B cell (primary cell): ENCODE data around the gene ASPA. TPM values are rescaled to one million over a fixed set of nuclear protein-coding genes. Genes with fewer than 3 reads are reported as not detected.

Source experiments
- ATAC-seq: fragments of 200-7000 bp; cut with Tn5 transposase; one replicate; pipeline ENCODE4 v1.10.0; 2021; ENCODE audit warnings: low read depth, mild to moderate bottlenecking, moderate number of reproducible peaks, moderate library complexity
- CTCF ChIA-PET: fragments of 350-600 bp; sonication (Branson Sonifier 250); formaldehyde crosslinking; loops from one replicate; lab custom pipeline; 2021; ENCODE audit warnings: antibody characterized with exemption, inconsistent platforms; lab: Charles Lee
- POLR2A ChIA-PET: fragments of 350-600 bp; sonication (Branson Sonifier 250); formaldehyde crosslinking; loops from one replicate; lab custom pipeline; 2021; ENCODE audit warnings: antibody characterized with exemption; lab: Charles Lee
- DNase-seq: peaks from one replicate; pipeline ENCODE4 v3.0.0; 2013
- H2AFZ ChIP-seq: 2 replicates; pipeline ENCODE4 v1.6.1; 2012; ENCODE audit warnings: mild to moderate bottlenecking, low read depth, low read length; ENCODE audit not compliant: insufficient read depth, poor library complexity, severe bottlenecking
- H3K27ac ChIP-seq, 2 donors: 1 replicate in 1 of 2; 2 replicates in 1 of 2; pipeline ENCODE4 v1.5.1; 2012 to 2013; ENCODE audit warnings: low read length in 2 of 2, mild to moderate bottlenecking in 2 of 2, moderate library complexity in 1 of 2
- H3K27me3 ChIP-seq, 4 experiments: fragments of 200-600 bp in 1 of 4; sonication (generic) in 1 of 4; replicated peaks in 1 of 4; 1 replicate in 2 of 4; 2 replicates in 2 of 4; pipeline versions ENCODE4 v1.6.1 to v1.7.0; 2013 to 2016; ENCODE audit warnings: low read length in 3 of 4, mild to moderate bottlenecking in 2 of 4, mixed read lengths in 1 of 4, moderate library complexity in 1 of 4; ENCODE audit not compliant: insufficient read depth in 4 of 4, control insufficient read depth in 3 of 4; ENCODE audit errors: control extremely low read depth in 1 of 4
- H3K36me3 ChIP-seq, 2 experiments: replicated peaks in 1 of 2; 1 replicate in 1 of 2; 2 replicates in 1 of 2; pipeline versions ENCODE4 v1.6.1 to v1.7.1; 2013; ENCODE audit warnings: low read length in 1 of 2; ENCODE audit not compliant: insufficient read depth in 2 of 2, control insufficient read depth in 1 of 2; ENCODE audit errors: control extremely low read depth in 1 of 2, extremely low read depth in 1 of 2
- H3K4me1 ChIP-seq, 2 donors: fragments of 200-600 bp in 1 of 2; sonication (generic) in 1 of 2; 1 replicate in 1 of 2; 2 replicates in 1 of 2; pipeline versions ENCODE4 v1.5.1 to v1.6.1; 2013 to 2017; ENCODE audit warnings: low read length in 2 of 2; ENCODE audit not compliant: control insufficient read depth in 2 of 2, insufficient read depth in 2 of 2
- H3K4me2 ChIP-seq: replicated peaks from 2 replicates; pipeline ENCODE3; 2012; ENCODE audit warnings: mild to moderate bottlenecking, low read depth, low read length; ENCODE audit not compliant: poor library complexity, severe bottlenecking
- H3K4me3 ChIP-seq, 5 experiments: fragments of 200-600 bp in 1 of 5; sonication (generic) in 1 of 5; 1 replicate in 3 of 5; 2 replicates in 2 of 5; pipeline versions ENCODE4 v1.5.1 to v1.7.0; 2011 to 2016; ENCODE audit warnings: low read length in 4 of 5, mild to moderate bottlenecking in 4 of 5, low read depth in 2 of 5, control low read depth in 1 of 5, moderate library complexity in 1 of 5; ENCODE audit not compliant: insufficient read depth in 1 of 5; ENCODE audit errors: control extremely low read depth in 1 of 5, extremely low read depth in 1 of 5
- H3K79me2 ChIP-seq: fragments of 200-600 bp; sonication (generic); one replicate; pipeline ENCODE4 v1.6.0; 2016; ENCODE audit warnings: low read length; ENCODE audit not compliant: control insufficient read depth, insufficient read depth
- H3K9ac ChIP-seq: fragments of 200-600 bp; sonication (generic); 2 replicates; pipeline ENCODE4 v1.6.1; 2017; ENCODE audit warnings: mild to moderate bottlenecking, low read length, moderate library complexity
- H3K9me3 ChIP-seq, 3 donors: one replicate each; pipeline versions ENCODE4 v1.6.1 to v1.7.1; 2013; ENCODE audit warnings: low read length in 2 of 3; ENCODE audit not compliant: control insufficient read depth in 2 of 3, insufficient read depth in 1 of 3; ENCODE audit errors: control extremely low read depth in 1 of 3
- H4K20me1 ChIP-seq: 2 replicates; pipeline ENCODE4 v1.6.0; 2012; ENCODE audit warnings: mild to moderate bottlenecking, low read length; ENCODE audit not compliant: insufficient read depth, control insufficient read depth, poor library complexity, severe bottlenecking
- H3K27ac Mint-ChIP-seq: one replicate; pipeline ENCODE4 v1.8.0; 2021; ENCODE audit warnings: mixed read lengths
- H3K27me3 Mint-ChIP-seq: one replicate; pipeline ENCODE4 v1.8.0; 2021; ENCODE audit warnings: mixed read lengths
- H3K4me1 Mint-ChIP-seq: one replicate; pipeline ENCODE4 v1.8.0; 2021; ENCODE audit warnings: mixed read lengths
- H3K4me3 Mint-ChIP-seq: one replicate; pipeline ENCODE4 v1.8.0; 2021; ENCODE audit warnings: mixed read lengths
- H3K9me3 Mint-ChIP-seq: one replicate; pipeline ENCODE4 v1.8.0; 2022; ENCODE audit warnings: mixed read lengths; ENCODE audit not compliant: insufficient read depth
- EZH2 ChIP-seq: IDR thresholded peaks from 2 replicates; pipeline ENCODE4 v1.6.1; 2012; ENCODE audit warnings: borderline replicate concordance, low read depth, mild to moderate bottlenecking, moderate library complexity, low read length; ENCODE audit not compliant: insufficient read depth, poor library complexity, severe bottlenecking
- WGBS: methylation state at CpG from one replicate; pipeline ENCODE4 v1.1.5; 2013; ENCODE audit warnings: missing lambda C conversion rate; ENCODE audit not compliant: insufficient coverage; 5-methylcytosine and 5-hydroxymethylcytosine counted together
- intact Hi-C: fragments of 100-400 bp; cut with micrococcal nuclease; formaldehyde crosslinking; loops from one replicate; pipeline ENCODE4 v1.10.0; 2022
- polyA plus RNA-seq: library from polyadenylated mRNA; depleted of rRNA; stranded (reverse); fragments of >200 nt; gene quantifications from 2 replicates; pipeline ENCODE4 v1.2.3, GENCODE V29; 2012
- total RNA-seq, 2 donors: library from RNA; stranded (reverse); fragments of 120-200 nt in 1 of 2; gene quantifications; 1 replicate in 1 of 2; 2 replicates in 1 of 2; pipeline versions ENCODE4 v1.2.3 to v1.2.4, GENCODE V29; 2013 to 2022
- TF ChIP-seq, protein P1 (sequence below): fragments of 200-600 bp; IDR thresholded peaks from one replicate; pipeline ENCODE4 v1.8.0; 2022; ENCODE audit warnings: antibody characterized with exemption, mild to moderate bottlenecking

Gene ASPA
- total and polyA plus RNA-seq, 2 donors (not counting 1 experiment from before 2014, with no cell fraction given) = not detected

DNA sequence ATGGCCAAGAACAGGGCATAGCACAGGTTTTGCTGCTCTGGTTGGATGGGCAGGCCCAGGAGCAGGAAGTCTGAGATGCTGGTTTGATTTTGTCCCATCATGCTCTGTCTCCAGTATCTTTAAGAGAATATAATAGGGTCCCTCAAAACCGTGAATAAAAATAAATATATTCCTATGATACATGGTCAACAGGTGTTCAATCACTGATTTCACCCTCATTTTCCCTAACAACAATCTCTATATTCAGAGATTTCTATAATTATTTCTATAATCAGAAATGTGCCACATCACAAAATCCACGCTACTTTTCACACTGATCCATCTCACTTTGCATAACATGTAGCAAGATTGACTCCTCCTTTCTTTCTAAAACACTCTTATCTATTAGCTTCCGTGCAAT lies 42.1 kb upstream of the ASPA start, which contains the start of gene OR1E2:
Gene OR1E2, minus strand, starts transcription at position 101 of the 400 bp plus-strand sequence. Its CDS starts 0 bp downstream, at position 101.
- H4K20me1 ChIP-seq = no peaks in the 10 kb centered on the region
- no peaks in the 10 kb centered on the region for H3K79me2 ChIP-seq
- H3K4me1 Mint-ChIP-seq = no peaks in the 10 kb centered on the region
- peaks cover 29% of the 10 kb centered on the region for H3K27me3 Mint-ChIP-seq
- 92% methylated on average over 2 of the region's 3 CpGs for WGBS
- intact Hi-C loops = no loop called here
- H3K27me3 ChIP-seq = peaks cover 0 to 8% (median 2%) of the 10 kb centered on the region in 4 experiments
- ChIA-PET CTCF (no interaction called here), POLR2A (no interaction called here)
- no peak within 1 kb of the TSS for H3K27ac Mint-ChIP-seq
- ATAC-seq = no peak
- H3K9ac ChIP-seq = no peak within 1 kb of the TSS
- TF ChIP-seq, protein P1, sequence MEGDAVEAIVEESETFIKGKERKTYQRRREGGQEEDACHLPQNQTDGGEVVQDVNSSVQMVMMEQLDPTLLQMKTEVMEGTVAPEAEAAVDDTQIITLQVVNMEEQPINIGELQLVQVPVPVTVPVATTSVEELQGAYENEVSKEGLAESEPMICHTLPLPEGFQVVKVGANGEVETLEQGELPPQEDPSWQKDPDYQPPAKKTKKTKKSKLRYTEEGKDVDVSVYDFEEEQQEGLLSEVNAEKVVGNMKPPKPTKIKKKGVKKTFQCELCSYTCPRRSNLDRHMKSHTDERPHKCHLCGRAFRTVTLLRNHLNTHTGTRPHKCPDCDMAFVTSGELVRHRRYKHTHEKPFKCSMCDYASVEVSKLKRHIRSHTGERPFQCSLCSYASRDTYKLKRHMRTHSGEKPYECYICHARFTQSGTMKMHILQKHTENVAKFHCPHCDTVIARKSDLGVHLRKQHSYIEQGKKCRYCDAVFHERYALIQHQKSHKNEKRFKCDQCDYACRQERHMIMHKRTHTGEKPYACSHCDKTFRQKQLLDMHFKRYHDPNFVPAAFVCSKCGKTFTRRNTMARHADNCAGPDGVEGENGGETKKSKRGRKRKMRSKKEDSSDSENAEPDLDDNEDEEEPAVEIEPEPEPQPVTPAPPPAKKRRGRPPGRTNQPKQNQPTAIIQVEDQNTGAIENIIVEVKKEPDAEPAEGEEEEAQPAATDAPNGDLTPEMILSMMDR = no peak
- TF ChIP-seq EZH2 = no peak
- H3K27ac ChIP-seq = no peak within 1 kb of the TSS
- no peak within 1 kb of the TSS for H3K4me3 Mint-ChIP-seq
- no peaks in the 10 kb centered on the region for H3K36me3 ChIP-seq
- DNase-seq = no peak
- H3K4me2 ChIP-seq = no peak within 1 kb of the TSS
- no peak within 1 kb of the TSS for H2AFZ ChIP-seq
- no peak within 1 kb of the TSS for H3K4me3 ChIP-seq
- peaks cover 0 to 3% (median 1%) of the 10 kb centered on the region in 3 donors for H3K9me3 ChIP-seq
- no peaks in the 10 kb centered on the region for H3K4me1 ChIP-seq
- H3K9me3 Mint-ChIP-seq = no peaks in the 10 kb centered on the region

DNA sequence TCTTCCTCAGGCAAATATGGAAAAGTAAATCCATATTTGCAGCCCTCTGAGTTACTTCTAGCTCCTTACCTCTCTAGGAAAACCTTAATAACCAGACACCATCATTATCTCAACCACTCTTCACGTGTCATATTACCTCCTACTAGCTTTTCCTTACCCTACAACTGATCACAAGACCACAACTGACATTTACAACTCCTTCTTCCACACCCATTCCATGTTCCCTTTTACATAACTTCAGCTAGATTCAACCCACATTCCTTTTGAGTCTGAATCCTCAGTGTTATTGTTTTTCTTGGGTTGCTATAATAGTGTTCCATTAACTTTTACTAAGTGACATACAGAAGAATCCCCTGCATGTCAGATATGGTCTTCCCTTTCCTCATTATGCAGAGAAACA lies 37.4 kb upstream of the ASPA start:
- POLR2A ChIA-PET = no interaction called here
- CTCF ChIA-PET = no interaction called here
- intact Hi-C loops = no loop called here
- Histone ChIP-seq H3K4me1 (no peaks in the 10 kb centered on the region), H3K4me2 (no peak overlapping the region), H3K27ac (no peak overlapping the region), H3K9ac (no peak overlapping the region), H4K20me1 (no peaks in the 10 kb centered on the region), H3K36me3 (no peaks in the 10 kb centered on the region), H3K79me2 (no peaks in the 10 kb centered on the region), H3K27me3 (peaks cover 0 to 14% (median 4%) of the 10 kb centered on the region in 4 experiments), H3K4me3 (no peak overlapping the region), H2AFZ (no peak overlapping the region), H3K9me3 (no peaks in the 10 kb centered on the region)
- no peak for DNase-seq
- Mint-ChIP-seq H3K27ac (no peak overlapping the region), H3K27me3 (peaks cover 35% of the 10 kb centered on the region), H3K9me3 (no peaks in the 10 kb centered on the region), H3K4me3 (no peak overlapping the region), H3K4me1 (no peaks in the 10 kb centered on the region)
- 45% methylated on average over 1 of the region's 1 CpG for WGBS
- ATAC-seq = no peak
- TF ChIP-seq, protein P1 = no peak
- TF ChIP-seq EZH2 = no peak
